Smooth muscle cell (in vitro differentiated cells): ENCODE data around the gene BICC1. TPM values are rescaled to one million over a fixed set of nuclear protein-coding genes. Genes with fewer than 3 reads are reported as not detected.

Source experiments
- DNase-seq: peaks from one replicate; lab custom pipeline; 2025; ENCODE audit not compliant: unreplicated experiment; lab: John Stamatoyannopoulos, UW
- H2AFZ ChIP-seq: fragments of 200-600 bp; sonication (generic); 2 replicates; pipeline ENCODE4 v1.6.0; 2016; ENCODE audit warnings: antibody characterized with exemption, low read depth, mild to moderate bottlenecking
- H3F3A ChIP-seq: fragments of 200-600 bp; sonication (generic); 2 replicates; pipeline ENCODE4 v1.6.0; 2017; ENCODE audit warnings: antibody characterized with exemption, low read depth
- H3K27ac ChIP-seq: fragments of 200-600 bp; sonication (generic); 2 replicates; pipeline ENCODE4 v1.5.1; 2016; ENCODE audit warnings: low read depth, mild to moderate bottlenecking
- H3K27me3 ChIP-seq: fragments of 200-600 bp; sonication (generic); 2 replicates; pipeline ENCODE4 v1.6.1; 2016; ENCODE audit warnings: low read depth, mild to moderate bottlenecking
- H3K36me3 ChIP-seq: fragments of 200-600 bp; sonication (generic); 2 replicates; pipeline ENCODE4 v1.5.1; 2016; ENCODE audit warnings: low read depth
- H3K4me1 ChIP-seq: fragments of 200-600 bp; sonication (generic); 2 replicates; pipeline ENCODE4 v1.5.1; 2016; ENCODE audit warnings: low read depth
- H3K4me2 ChIP-seq: fragments of 200-600 bp; sonication (generic); 2 replicates; pipeline ENCODE4 v1.6.0; 2016; ENCODE audit warnings: mild to moderate bottlenecking
- H3K4me3 ChIP-seq: fragments of 200-600 bp; sonication (generic); 2 replicates; pipeline ENCODE4 v1.5.1; 2016; ENCODE audit warnings: mild to moderate bottlenecking
- H3K79me2 ChIP-seq: fragments of 200-600 bp; sonication (generic); 2 replicates; pipeline ENCODE4 v1.6.0; 2016; ENCODE audit warnings: low read depth, mild to moderate bottlenecking
- H3K9ac ChIP-seq: fragments of 200-600 bp; sonication (generic); 2 replicates; pipeline ENCODE4 v1.6.0; 2016; ENCODE audit warnings: low read depth
- H3K9me3 ChIP-seq: fragments of 200-600 bp; sonication (generic); replicated peaks from 2 replicates; pipeline ENCODE4 v1.5.1; 2016; ENCODE audit warnings: low read depth
- H4K20me1 ChIP-seq: fragments of 200-600 bp; sonication (generic); 2 replicates; pipeline ENCODE4 v1.6.0; 2016; ENCODE audit warnings: low read depth
- CTCF ChIP-seq: fragments of 200-600 bp; sonication (generic); IDR thresholded peaks from 2 replicates; pipeline ENCODE4 v1.5.1; 2017; ENCODE audit warnings: borderline replicate concordance, mild to moderate bottlenecking, antibody characterized with exemption; ENCODE audit not compliant: insufficient read depth, poor library complexity, severe bottlenecking
- WGBS: methylation state at CpG from one replicate; pipeline ENCODE4 v1.1.7; 2016; ENCODE audit warnings: low lambda C conversion rate; 5-methylcytosine and 5-hydroxymethylcytosine counted together
- polyA plus RNA-seq: library from polyadenylated mRNA; unstranded; fragments of >200 nt; fragmentation: Nextera tagmentation; extraction: Ambion mirVana; gene quantifications from 2 replicates; pipeline ENCODE4 v1.2.1, GENCODE V29; 2016
- total RNA-seq: library from RNA; depleted of rRNA; stranded (reverse); fragments of >200 nt; gene quantifications from 2 replicates; pipeline ENCODE4 v1.2.3, GENCODE V29; 2014

The BICC1 gene
- total RNA-seq = 23.0 and 31.8 TPM in 2 replicates
- polyA plus RNA-seq = 7.5 and 7.9 TPM in 2 replicates

- H3K27ac ChIP-seq = peak within 1 kb of the TSS; percentile 48
- no peaks in the 10 kb centered on the region for H3K36me3 ChIP-seq
- peaks cover 29% of the 10 kb centered on the region for H4K20me1 ChIP-seq
- no peak for TF ChIP-seq CTCF
- peak within 1 kb of the TSS; percentile 94 for H3K4me2 ChIP-seq
- peaks cover 39% of the 10 kb centered on the region for H3K79me2 ChIP-seq
- peak within 1 kb of the TSS; percentile 50 for H3K9ac ChIP-seq
- H3F3A ChIP-seq = no peaks in the 10 kb centered on the region
- H3K9me3 ChIP-seq = no peaks in the 10 kb centered on the region
- peak within 1 kb of the TSS; percentile 80 for H3K4me3 ChIP-seq
- peak within 1 kb of the TSS; percentile 98 for H2AFZ ChIP-seq
- peak; percentile 60 for DNase-seq
- H3K27me3 ChIP-seq = peaks cover 18% of the 10 kb centered on the region
- 2% methylated on average over 28 of the region's 82 CpGs for WGBS
- peaks cover 10% of the 10 kb centered on the region for H3K4me1 ChIP-seq
These were observed at the start of gene BICC1 for GRCh38 chr10:58512491-58513187. Gene BICC1, plus strand, starts transcription at chr10:58512872. Its CDS starts 272 bp downstream, at chr10:58513144.

- WGBS = 96% methylated on average over 2 of the region's 2 CpGs
- Histone ChIP-seq H3F3A (no peaks in the 10 kb centered on the region), H3K36me3 (no peaks in the 10 kb centered on the region), H3K79me2 (no peaks in the 10 kb centered on the region), H4K20me1 (no peaks in the 10 kb centered on the region), H2AFZ (no peak overlapping the region), H3K9me3 (no peaks in the 10 kb centered on the region), H3K27me3 (no peaks in the 10 kb centered on the region), H3K27ac (no peak overlapping the region), H3K9ac (no peak overlapping the region), H3K4me2 (no peak overlapping the region), H3K4me1 (no peaks in the 10 kb centered on the region), H3K4me3 (no peak overlapping the region)
- no peak for TF ChIP-seq CTCF
- DNase-seq = no peak
These were observed 47.7 kb upstream of the BICC1 start for GRCh38 chr10:58464956-58465355.

GRCh38 chr10:58465629-58466028 lies 47.0 kb upstream of the BICC1 start:
- H3K36me3 ChIP-seq = no peaks in the 10 kb centered on the region
- DNase-seq = no peak
- peak overlapping the region; percentile 30 for H2AFZ ChIP-seq
- H3K9ac ChIP-seq = no peak overlapping the region
- no peak overlapping the region for H3K4me2 ChIP-seq
- H3K9me3 ChIP-seq = no peaks in the 10 kb centered on the region
- H3K79me2 ChIP-seq = no peaks in the 10 kb centered on the region
- H3F3A ChIP-seq = no peaks in the 10 kb centered on the region
- H3K4me1 ChIP-seq = no peaks in the 10 kb centered on the region
- H4K20me1 ChIP-seq = no peaks in the 10 kb centered on the region
- no peak overlapping the region for H3K4me3 ChIP-seq
- no peak for TF ChIP-seq CTCF
- no peak overlapping the region for H3K27ac ChIP-seq
- 59% methylated on average over 4 of the region's 4 CpGs for WGBS
- H3K27me3 ChIP-seq = no peaks in the 10 kb centered on the region
